ENCODE results near the gene GEMIN7. TPM values are rescaled to one million over a fixed set of nuclear protein-coding genes. Genes with fewer than 3 reads are reported as not detected.

GEMIN7 gene
- total and polyA plus RNA-seq, 2 experiments from 2014 or later = 49.6 to 90.5 TPM

DNA sequence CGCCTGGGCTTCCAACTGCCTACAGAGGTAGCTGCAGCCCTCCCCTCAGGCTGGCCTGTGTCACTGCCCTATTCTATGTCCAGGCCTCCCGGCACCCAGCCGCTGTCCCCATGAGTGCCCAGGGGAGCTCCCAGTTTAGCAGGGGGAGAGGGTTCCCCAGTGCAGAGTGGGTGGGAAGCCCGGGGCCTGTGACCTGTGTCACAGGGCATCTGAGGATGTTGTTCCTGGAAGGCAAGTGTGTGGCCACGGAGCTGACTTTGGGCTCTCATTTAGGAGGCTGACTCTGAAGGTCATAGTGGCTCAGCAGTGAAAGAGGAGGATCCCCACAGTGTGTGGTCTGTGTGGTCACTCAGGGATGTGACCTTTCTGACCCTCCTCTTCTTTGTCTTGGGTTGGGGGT lies 39.0 kb downstream of the GEMIN7 start:
- Mint-ChIP-seq H3K27ac (no peak overlapping the region), H3K36me3 (ENCODE audit: low read depth) (no peaks in the 10 kb centered on the region; the same call in 2 of the 3 replicates), H3K27me3 (ENCODE audit: insufficient read depth, low read depth, poor library complexity) (peaks cover 15% of the 10 kb centered on the region), H3K4me3 (no peak overlapping the region), H3K9me3 (no peaks in the 10 kb centered on the region), H3K4me1 (peaks cover 14% of the 10 kb centered on the region)
- no peak overlapping the region for H3K4me2 ChIP-seq
- no peaks in the 10 kb centered on the region for H3F3A ChIP-seq (replicated peaks; ENCODE audit: low read depth)
- no peak for TF ChIP-seq REST (IDR thresholded peaks at IDR 0.05; ENCODE audit: unreplicated experiment)
- no peak for TF ChIP-seq EZH2phosphoT487 (IDR thresholded peaks at IDR 0.05; ENCODE audit: unreplicated experiment)
- TF ChIP-seq, protein P1, sequence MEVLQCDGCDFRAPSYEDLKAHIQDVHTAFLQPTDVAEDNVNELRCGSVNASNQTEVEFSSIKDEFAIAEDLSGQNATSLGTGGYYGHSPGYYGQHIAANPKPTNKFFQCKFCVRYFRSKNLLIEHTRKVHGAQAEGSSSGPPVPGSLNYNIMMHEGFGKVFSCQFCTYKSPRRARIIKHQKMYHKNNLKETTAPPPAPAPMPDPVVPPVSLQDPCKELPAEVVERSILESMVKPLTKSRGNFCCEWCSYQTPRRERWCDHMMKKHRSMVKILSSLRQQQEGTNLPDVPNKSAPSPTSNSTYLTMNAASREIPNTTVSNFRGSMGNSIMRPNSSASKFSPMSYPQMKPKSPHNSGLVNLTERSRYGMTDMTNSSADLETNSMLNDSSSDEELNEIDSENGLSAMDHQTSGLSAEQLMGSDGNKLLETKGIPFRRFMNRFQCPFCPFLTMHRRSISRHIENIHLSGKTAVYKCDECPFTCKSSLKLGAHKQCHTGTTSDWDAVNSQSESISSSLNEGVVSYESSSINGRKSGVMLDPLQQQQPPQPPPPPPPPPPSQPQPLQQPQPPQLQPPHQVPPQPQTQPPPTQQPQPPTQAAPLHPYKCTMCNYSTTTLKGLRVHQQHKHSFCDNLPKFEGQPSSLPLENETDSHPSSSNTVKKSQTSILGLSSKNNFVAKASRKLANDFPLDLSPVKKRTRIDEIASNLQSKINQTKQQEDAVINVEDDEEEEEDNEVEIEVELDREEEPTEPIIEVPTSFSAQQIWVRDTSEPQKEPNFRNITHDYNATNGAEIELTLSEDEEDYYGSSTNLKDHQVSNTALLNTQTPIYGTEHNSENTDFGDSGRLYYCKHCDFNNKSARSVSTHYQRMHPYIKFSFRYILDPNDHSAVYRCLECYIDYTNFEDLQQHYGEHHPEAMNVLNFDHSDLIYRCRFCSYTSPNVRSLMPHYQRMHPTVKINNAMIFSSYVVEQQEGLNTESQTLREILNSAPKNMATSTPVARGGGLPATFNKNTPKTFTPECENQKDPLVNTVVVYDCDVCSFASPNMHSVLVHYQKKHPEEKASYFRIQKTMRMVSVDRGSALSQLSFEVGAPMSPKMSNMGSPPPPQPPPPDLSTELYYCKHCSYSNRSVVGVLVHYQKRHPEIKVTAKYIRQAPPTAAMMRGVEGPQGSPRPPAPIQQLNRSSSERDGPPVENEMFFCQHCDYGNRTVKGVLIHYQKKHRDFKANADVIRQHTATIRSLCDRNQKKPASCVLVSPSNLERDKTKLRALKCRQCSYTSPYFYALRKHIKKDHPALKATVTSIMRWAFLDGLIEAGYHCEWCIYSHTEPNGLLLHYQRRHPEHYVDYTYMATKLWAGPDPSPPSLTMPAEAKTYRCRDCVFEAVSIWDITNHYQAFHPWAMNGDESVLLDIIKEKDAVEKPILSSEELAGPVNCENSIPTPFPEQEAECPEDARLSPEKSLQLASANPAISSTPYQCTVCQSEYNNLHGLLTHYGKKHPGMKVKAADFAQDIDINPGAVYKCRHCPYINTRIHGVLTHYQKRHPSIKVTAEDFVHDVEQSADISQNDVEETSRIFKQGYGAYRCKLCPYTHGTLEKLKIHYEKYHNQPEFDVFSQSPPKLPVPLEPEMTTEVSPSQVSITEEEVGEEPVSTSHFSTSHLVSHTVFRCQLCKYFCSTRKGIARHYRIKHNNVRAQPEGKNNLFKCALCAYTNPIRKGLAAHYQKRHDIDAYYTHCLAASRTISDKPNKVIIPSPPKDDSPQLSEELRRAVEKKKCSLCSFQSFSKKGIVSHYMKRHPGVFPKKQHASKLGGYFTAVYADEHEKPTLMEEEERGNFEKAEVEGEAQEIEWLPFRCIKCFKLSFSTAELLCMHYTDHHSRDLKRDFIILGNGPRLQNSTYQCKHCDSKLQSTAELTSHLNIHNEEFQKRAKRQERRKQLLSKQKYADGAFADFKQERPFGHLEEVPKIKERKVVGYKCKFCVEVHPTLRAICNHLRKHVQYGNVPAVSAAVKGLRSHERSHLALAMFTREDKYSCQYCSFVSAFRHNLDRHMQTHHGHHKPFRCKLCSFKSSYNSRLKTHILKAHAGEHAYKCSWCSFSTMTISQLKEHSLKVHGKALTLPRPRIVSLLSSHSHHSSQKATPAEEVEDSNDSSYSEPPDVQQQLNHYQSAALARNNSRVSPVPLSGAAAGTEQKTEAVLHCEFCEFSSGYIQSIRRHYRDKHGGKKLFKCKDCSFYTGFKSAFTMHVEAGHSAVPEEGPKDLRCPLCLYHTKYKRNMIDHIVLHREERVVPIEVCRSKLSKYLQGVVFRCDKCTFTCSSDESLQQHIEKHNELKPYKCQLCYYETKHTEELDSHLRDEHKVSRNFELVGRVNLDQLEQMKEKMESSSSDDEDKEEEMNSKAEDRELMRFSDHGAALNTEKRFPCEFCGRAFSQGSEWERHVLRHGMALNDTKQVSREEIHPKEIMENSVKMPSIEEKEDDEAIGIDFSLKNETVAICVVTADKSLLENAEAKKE (CRISPR knock-in tag; IDR thresholded peaks at IDR 0.05) = no peak
- no peak for TF ChIP-seq JUNB (IDR thresholded peaks at IDR 0.05; ENCODE audit: unreplicated experiment)
- TF ChIP-seq POLR2AphosphoS5 (IDR thresholded peaks at IDR 0.05; ENCODE audit: low read depth) = no peak
- no peak for TF ChIP-seq ETS1 (IDR thresholded peaks at IDR 0.05)
- TF ChIP-seq STAT1 (IDR thresholded peaks at IDR 0.05; ENCODE audit: unreplicated experiment) = no peak
- TF ChIP-seq ZNF331 (CRISPR knock-in tag; IDR thresholded peaks at IDR 0.05; ENCODE audit: low read depth) = no peak
- TF ChIP-seq CREB1 (CRISPR knock-in tag; IDR thresholded peaks at IDR 0.05; ENCODE audit: low read depth) = no peak
- TF ChIP-seq ZNF114 (CRISPR knock-in tag; IDR thresholded peaks at IDR 0.05) = no peak
- no peak for TF ChIP-seq NANOG (IDR thresholded peaks at IDR 0.05; ENCODE audit: borderline replicate concordance)
- no peak for TF ChIP-seq CTCF (conservative IDR thresholded peaks at IDR 0.05; ENCODE audit: low read depth in 2 of 2)
- TF ChIP-seq EZH2 (IDR thresholded peaks at IDR 0.05; ENCODE audit: low read depth, unreplicated experiment) = no peak
- H2AFZ ChIP-seq = no peak overlapping the region
- peaks cover 44% of the 10 kb centered on the region for H4K20me1 ChIP-seq (replicated peaks; ENCODE audit: insufficient read depth)
- DNase-seq (ENCODE audit: low spot score) (no peak), ATAC-seq (no peak; the same call in 2 of the 3 replicates)
- no peak overlapping the region for H3K27ac ChIP-seq (ENCODE audit: low read depth)
- no peaks in the 10 kb centered on the region for H3K9me2 ChIP-seq (ENCODE audit: insufficient read depth)
- H3K27me3 ChIP-seq (ENCODE audit: insufficient read depth) = no peaks in the 10 kb centered on the region
- H3K4me1 ChIP-seq (ENCODE audit: insufficient read depth) = no peaks in the 10 kb centered on the region; the same call in 1 of the 2 replicates
- no peaks in the 10 kb centered on the region for H3K36me3 ChIP-seq (ENCODE audit: insufficient read depth)
- H3K79me2 ChIP-seq (replicated peaks; ENCODE audit: insufficient read depth) = peaks cover 77% of the 10 kb centered on the region
- H3K4me3 ChIP-seq = no peak overlapping the region

Data from GM23338 (cell line).